ENCODE measurements around the gene CDHR2.

The CDHR2 gene

DNA sequence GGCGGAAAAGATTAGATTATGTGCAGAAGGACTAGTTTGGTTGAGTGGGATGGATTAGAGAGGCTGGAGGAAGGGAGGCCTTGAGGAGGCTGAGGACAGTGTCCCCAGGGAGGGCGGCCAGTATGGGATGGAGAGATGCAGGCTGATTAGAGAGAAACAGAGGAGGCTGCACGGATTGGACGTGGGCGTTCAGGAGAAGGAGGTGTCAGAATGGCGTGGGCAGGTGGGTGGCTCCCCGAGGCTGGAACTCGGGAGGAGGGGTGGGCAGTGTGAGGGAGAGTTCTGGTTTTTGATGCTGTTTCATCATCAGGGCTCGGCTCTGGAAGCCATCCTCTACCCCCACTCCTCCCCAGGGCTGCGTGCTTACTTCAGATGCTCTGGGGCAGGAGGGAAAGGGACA is 13.0 kb downstream of the CDHR2 start:
- H3K4me1 ChIP-seq (ENCODE audit: control insufficient read depth in 5 of 5, insufficient read depth in 5 of 5, low read length in 5 of 5) = no peaks in the 10 kb centered on the region
- no peak overlapping the region for H3K4me3 ChIP-seq (ENCODE audit: low read depth in 1 of 5, low read length in 5 of 5)

DNA sequence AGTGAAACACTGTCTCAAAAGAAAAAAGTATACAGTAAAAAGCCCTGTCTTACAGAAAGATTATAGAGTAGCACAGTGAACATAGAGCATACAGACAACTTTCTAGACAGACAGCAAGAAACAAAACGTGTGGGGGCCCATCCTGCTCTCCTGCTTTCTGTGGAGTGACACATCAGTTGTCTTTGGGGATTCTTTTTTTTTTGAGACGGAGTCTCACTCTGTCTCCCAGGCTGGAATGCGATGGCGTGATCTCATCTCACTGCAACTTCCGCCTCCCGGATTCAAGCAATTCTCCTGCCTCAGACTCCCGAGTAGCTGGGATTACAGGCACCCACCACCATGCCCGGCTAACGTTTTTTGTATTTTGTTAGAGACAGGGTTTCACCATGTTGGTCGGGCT is 14.9 kb downstream of the CDHR2 start:
- H3K9ac ChIP-seq (ENCODE audit: low read length in 5 of 5) = no peak overlapping the region
- peaks cover 0 to 7% (median 0%) of the 10 kb centered on the region in 5 donors for H3K9me3 ChIP-seq (ENCODE audit: control insufficient read depth in 5 of 5, low read length in 5 of 5)
- no peaks in the 10 kb centered on the region for H3K4me1 ChIP-seq (ENCODE audit: control insufficient read depth in 5 of 5, insufficient read depth in 5 of 5, low read length in 5 of 5)
- no peak overlapping the region for H3K27ac ChIP-seq (ENCODE audit: low read depth, low read length)
- no peak overlapping the region for H3K4me3 ChIP-seq (ENCODE audit: low read depth in 1 of 5, low read length in 5 of 5)
- H3K27me3 ChIP-seq (ENCODE audit: control insufficient read depth in 5 of 5, insufficient read depth in 4 of 5, low read length in 5 of 5) = peaks cover 13 to 32% (median 19%) of the 10 kb centered on the region in 5 donors
- no peaks in the 10 kb centered on the region for H3K36me3 ChIP-seq (ENCODE audit: control insufficient read depth in 5 of 5, insufficient read depth in 5 of 5, low read length in 5 of 5)

More for the DNA sequence above, 13.0 kb downstream of the CDHR2 start:
- Histone ChIP-seq H3K27me3 (ENCODE audit: control insufficient read depth in 5 of 5, insufficient read depth in 4 of 5, low read length in 5 of 5) (peaks cover 5 to 22% (median 10%) of the 10 kb centered on the region in 5 donors), H3K36me3 (ENCODE audit: control insufficient read depth in 5 of 5, insufficient read depth in 5 of 5, low read length in 5 of 5) (no peaks in the 10 kb centered on the region), H3K9ac (ENCODE audit: low read length in 5 of 5) (no peak overlapping the region), H3K9me3 (ENCODE audit: control insufficient read depth in 5 of 5, low read length in 5 of 5) (peaks cover 0 to 11% (median 0%) of the 10 kb centered on the region in 5 donors), H3K27ac (ENCODE audit: low read depth, low read length) (no peak overlapping the region)

DNA sequence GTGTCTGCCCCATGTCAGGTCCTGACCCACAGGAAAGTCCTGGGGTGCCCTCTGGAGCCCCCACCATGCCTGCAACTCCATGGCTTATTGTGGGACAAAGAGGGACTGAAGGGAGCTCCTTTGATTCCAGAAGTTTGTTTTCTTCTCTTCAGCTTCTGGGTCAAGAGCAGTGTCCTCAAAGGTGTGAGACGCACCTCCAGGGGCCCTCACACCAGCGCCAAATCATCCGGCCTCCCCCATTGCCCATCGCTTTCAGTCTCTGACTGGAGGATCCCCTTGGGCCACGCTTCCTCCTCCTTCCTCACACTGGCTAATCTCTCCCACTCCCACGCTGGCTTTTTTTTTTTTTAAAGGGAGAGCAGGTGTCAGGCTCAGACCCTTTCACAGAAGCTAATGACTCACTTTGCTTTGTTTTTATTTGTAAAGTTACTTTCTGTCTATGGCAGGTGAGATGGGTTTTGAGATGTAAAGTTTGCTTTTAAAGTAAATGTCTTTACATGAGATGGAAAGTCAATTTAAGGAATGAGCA is 16.7 kb downstream of the CDHR2 start:
- Histone ChIP-seq H3K27me3 (ENCODE audit: control insufficient read depth in 5 of 5, insufficient read depth in 4 of 5, low read length in 5 of 5) (peaks cover 14 to 32% (median 17%) of the 10 kb centered on the region in 5 donors), H3K9me3 (ENCODE audit: control insufficient read depth in 5 of 5, low read length in 5 of 5) (peaks cover 0 to 4% (median 0%) of the 10 kb centered on the region in 5 donors), H3K27ac (ENCODE audit: low read depth, low read length) (no peak overlapping the region), H3K36me3 (ENCODE audit: control insufficient read depth in 5 of 5, insufficient read depth in 5 of 5, low read length in 5 of 5) (no peaks in the 10 kb centered on the region), H3K9ac (ENCODE audit: low read length in 5 of 5) (no peak overlapping the region), H3K4me3 (ENCODE audit: low read depth in 1 of 5, low read length in 5 of 5) (no peak overlapping the region), H3K4me1 (ENCODE audit: control insufficient read depth in 5 of 5, insufficient read depth in 5 of 5, low read length in 5 of 5) (no peaks in the 10 kb centered on the region)

- H3K9ac ChIP-seq (ENCODE audit: low read length in 5 of 5) = no peak overlapping the region
- H3K36me3 ChIP-seq (ENCODE audit: control insufficient read depth in 5 of 5, insufficient read depth in 5 of 5, low read length in 5 of 5) = no peaks in the 10 kb centered on the region
- H3K27ac ChIP-seq (ENCODE audit: low read depth, low read length) = no peak overlapping the region
- peaks cover 13 to 29% (median 17%) of the 10 kb centered on the region in 5 donors for H3K27me3 ChIP-seq (ENCODE audit: control insufficient read depth in 5 of 5, insufficient read depth in 4 of 5, low read length in 5 of 5)
- H3K4me3 ChIP-seq (ENCODE audit: low read depth in 1 of 5, low read length in 5 of 5) = no peak overlapping the region
- H3K4me1 ChIP-seq (ENCODE audit: control insufficient read depth in 5 of 5, insufficient read depth in 5 of 5, low read length in 5 of 5) = no peaks in the 10 kb centered on the region
- H3K9me3 ChIP-seq (ENCODE audit: control insufficient read depth in 5 of 5, low read length in 5 of 5) = peaks cover 0 to 4% (median 0%) of the 10 kb centered on the region in 5 donors
Observed at GRCh38 chr5:176568657-176569056, 19.5 kb downstream of the CDHR2 start.

DNA sequence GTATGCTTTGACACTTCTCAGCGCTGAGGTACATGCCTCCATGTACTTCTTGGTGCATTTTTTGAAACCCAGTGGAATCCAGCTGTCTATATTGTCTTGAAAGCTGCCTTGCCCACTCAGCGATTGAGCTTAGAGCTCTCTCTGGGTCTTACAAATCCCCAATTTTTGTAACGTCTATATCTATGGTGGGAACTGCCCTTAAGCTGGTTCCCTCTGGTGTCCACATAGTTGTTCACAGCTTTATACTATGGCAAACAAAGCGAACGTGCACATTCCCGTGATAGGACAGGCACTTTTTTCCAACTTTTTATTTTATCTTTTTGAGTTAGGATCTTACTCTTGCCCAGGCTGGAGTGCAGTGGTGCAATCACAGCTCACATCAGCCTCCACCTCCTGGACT is 20.9 kb downstream of the CDHR2 start:
- Histone ChIP-seq H3K4me3 (ENCODE audit: low read depth in 1 of 5, low read length in 5 of 5) (no peak overlapping the region), H3K27ac (ENCODE audit: low read depth, low read length) (no peak overlapping the region), H3K9me3 (ENCODE audit: control insufficient read depth in 5 of 5, low read length in 5 of 5) (peaks cover 0 to 4% (median 0%) of the 10 kb centered on the region in 5 donors), H3K9ac (ENCODE audit: low read length in 5 of 5) (no peak overlapping the region), H3K4me1 (ENCODE audit: control insufficient read depth in 5 of 5, insufficient read depth in 5 of 5, low read length in 5 of 5) (peaks cover 0 to 3% (median 0%) of the 10 kb centered on the region in 5 donors), H3K36me3 (ENCODE audit: control insufficient read depth in 5 of 5, insufficient read depth in 5 of 5, low read length in 5 of 5) (no peaks in the 10 kb centered on the region), H3K27me3 (ENCODE audit: control insufficient read depth in 5 of 5, insufficient read depth in 4 of 5, low read length in 5 of 5) (peaks cover 16 to 34% (median 25%) of the 10 kb centered on the region in 5 donors)

- H3K4me3 ChIP-seq (ENCODE audit: low read depth in 1 of 5, low read length in 5 of 5) = no peak overlapping the region
- H3K27ac ChIP-seq (ENCODE audit: low read depth, low read length) = no peak overlapping the region
- H3K36me3 ChIP-seq (ENCODE audit: control insufficient read depth in 5 of 5, insufficient read depth in 5 of 5, low read length in 5 of 5) = no peaks in the 10 kb centered on the region
- no peaks in the 10 kb centered on the region for H3K9me3 ChIP-seq (ENCODE audit: control insufficient read depth in 5 of 5, low read length in 5 of 5)
- H3K4me1 ChIP-seq (ENCODE audit: control insufficient read depth in 5 of 5, insufficient read depth in 5 of 5, low read length in 5 of 5) = peaks cover 0 to 3% (median 0%) of the 10 kb centered on the region in 5 donors
- H3K27me3 ChIP-seq (ENCODE audit: control insufficient read depth in 5 of 5, insufficient read depth in 4 of 5, low read length in 5 of 5) = peaks cover 9 to 39% (median 15%) of the 10 kb centered on the region in 5 donors
- H3K9ac ChIP-seq (ENCODE audit: low read length in 5 of 5) = no peak overlapping the region
Observed at GRCh38 chr5:176573564-176574296, 24.6 kb downstream of the CDHR2 start.

DNA sequence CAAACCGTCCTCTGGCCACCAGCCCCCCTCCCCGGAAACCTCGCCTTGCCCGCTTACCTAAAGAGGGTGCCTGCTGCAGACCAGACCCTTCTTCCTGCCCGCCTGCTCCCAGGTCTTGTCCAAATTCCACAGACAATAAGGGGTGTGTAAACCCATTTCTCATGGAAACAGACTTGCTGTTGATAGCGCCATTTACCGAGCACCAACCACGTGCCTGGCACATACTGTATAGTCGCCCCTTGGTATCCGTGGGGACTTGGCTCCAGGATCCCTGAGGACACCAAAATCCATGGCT is 25.1 kb downstream of the CDHR2 start:
- no peaks in the 10 kb centered on the region for H3K36me3 ChIP-seq (ENCODE audit: control insufficient read depth in 5 of 5, insufficient read depth in 5 of 5, low read length in 5 of 5)
- no peak overlapping the region for H3K27ac ChIP-seq (ENCODE audit: low read depth, low read length)
- no peaks in the 10 kb centered on the region for H3K9me3 ChIP-seq (ENCODE audit: control insufficient read depth in 5 of 5, low read length in 5 of 5)
- peaks cover 9 to 39% (median 15%) of the 10 kb centered on the region in 5 donors for H3K27me3 ChIP-seq (ENCODE audit: control insufficient read depth in 5 of 5, insufficient read depth in 4 of 5, low read length in 5 of 5)
- no peak overlapping the region for H3K4me3 ChIP-seq (ENCODE audit: low read depth in 1 of 5, low read length in 5 of 5)
- H3K9ac ChIP-seq (ENCODE audit: low read length in 5 of 5) = no peak overlapping the region
- H3K4me1 ChIP-seq (ENCODE audit: control insufficient read depth in 5 of 5, insufficient read depth in 5 of 5, low read length in 5 of 5) = peaks cover 0 to 3% (median 0%) of the 10 kb centered on the region in 5 donors

DNA sequence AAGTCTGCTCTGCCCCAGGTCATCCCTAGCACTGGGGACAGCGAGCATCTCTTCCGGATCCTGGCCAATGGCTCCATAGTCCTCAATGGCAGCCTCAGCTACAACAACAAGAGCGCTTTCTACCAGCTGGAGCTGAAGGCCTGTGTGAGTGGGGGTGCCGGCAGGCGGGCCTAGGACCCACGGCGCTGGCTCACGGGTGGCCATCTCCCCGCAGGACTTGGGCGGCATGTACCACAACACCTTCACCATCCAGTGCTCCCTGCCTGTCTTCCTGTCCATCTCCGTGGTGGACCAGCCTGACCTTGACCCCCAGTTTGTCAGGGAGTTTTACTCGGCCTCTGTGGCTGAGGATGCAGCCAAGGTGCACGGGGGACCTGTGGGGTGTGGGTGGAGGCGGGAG is 25.9 kb downstream of the CDHR2 start:
- H3K27ac ChIP-seq (ENCODE audit: low read depth, low read length) = no peak overlapping the region
- no peaks in the 10 kb centered on the region for H3K9me3 ChIP-seq (ENCODE audit: control insufficient read depth in 5 of 5, low read length in 5 of 5)
- peaks cover 9 to 39% (median 15%) of the 10 kb centered on the region in 5 donors for H3K27me3 ChIP-seq (ENCODE audit: control insufficient read depth in 5 of 5, insufficient read depth in 4 of 5, low read length in 5 of 5)
- H3K9ac ChIP-seq (ENCODE audit: low read length in 5 of 5) = no peak overlapping the region
- H3K36me3 ChIP-seq (ENCODE audit: control insufficient read depth in 5 of 5, insufficient read depth in 5 of 5, low read length in 5 of 5) = no peaks in the 10 kb centered on the region
- peaks cover 0 to 3% (median 0%) of the 10 kb centered on the region in 5 donors for H3K4me1 ChIP-seq (ENCODE audit: control insufficient read depth in 5 of 5, insufficient read depth in 5 of 5, low read length in 5 of 5)
- H3K4me3 ChIP-seq (ENCODE audit: low read depth in 1 of 5, low read length in 5 of 5) = no peak overlapping the region

DNA sequence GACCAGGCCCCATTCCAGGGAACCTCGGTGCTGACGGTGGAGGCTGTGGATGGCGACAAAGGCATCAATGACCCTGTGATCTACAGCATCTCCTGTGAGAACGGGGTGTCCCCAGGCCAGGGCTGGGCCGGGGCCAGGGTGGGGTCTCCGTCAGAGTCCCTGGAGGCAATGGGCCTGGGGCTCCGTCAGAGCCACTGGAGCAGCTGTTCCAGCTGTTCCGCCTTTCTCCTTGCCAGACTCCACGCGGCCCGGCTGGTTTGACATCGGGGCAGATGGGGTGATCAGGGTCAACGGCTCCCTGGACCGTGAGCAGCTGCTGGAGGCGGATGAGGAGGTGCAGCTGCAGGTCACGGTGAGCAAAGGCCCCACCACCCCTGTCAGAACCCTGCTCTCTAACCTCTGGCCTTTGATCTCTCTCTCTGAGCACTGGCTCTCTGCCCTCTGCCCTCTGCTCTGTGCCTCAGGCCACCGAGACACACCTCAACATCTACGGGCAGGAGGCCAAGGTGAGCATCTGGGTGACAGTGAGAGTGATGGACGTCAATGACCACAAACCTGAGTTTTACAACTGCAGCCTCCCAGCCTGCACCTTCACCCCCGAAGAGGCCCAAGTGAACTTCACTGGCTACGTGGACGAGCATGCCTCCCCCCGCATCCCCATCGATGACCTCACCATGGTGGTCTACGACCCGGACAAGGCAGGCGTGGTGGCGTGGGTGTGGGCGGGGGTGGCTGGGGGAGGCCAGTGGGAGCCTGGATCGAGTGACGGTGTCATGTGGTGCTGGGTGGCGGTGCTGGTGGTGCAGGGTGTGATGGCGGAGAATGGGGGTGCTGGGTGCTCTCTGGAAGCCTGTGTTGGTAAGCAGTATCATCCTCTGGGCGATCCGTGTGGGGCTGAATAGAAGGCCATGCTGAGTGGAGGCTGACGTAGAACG is 26.6 kb downstream of the CDHR2 start:
- H3K9ac ChIP-seq (ENCODE audit: low read length in 5 of 5) = no peak overlapping the region
- peaks cover 9 to 39% (median 15%) of the 10 kb centered on the region in 5 donors for H3K27me3 ChIP-seq (ENCODE audit: control insufficient read depth in 5 of 5, insufficient read depth in 4 of 5, low read length in 5 of 5)
- H3K36me3 ChIP-seq (ENCODE audit: control insufficient read depth in 5 of 5, insufficient read depth in 5 of 5, low read length in 5 of 5) = no peaks in the 10 kb centered on the region
- no peak overlapping the region for H3K27ac ChIP-seq (ENCODE audit: low read depth, low read length)
- peaks cover 0 to 3% (median 0%) of the 10 kb centered on the region in 5 donors for H3K4me1 ChIP-seq (ENCODE audit: control insufficient read depth in 5 of 5, insufficient read depth in 5 of 5, low read length in 5 of 5)
- H3K9me3 ChIP-seq (ENCODE audit: control insufficient read depth in 5 of 5, low read length in 5 of 5) = no peaks in the 10 kb centered on the region
- H3K4me3 ChIP-seq (ENCODE audit: low read depth in 1 of 5, low read length in 5 of 5) = no peak overlapping the region
